GM19395 (cell line): ENCODE measurements around the gene PTGS2.
"Not testable (repeated sequence)": the region's sequence is repeated elsewhere in the genome, so short reads cannot be mapped to it uniquely, and the experiment has no call there.

Source experiments
- ATAC-seq: cut with Tn5 transposase; IDR thresholded peaks from one replicate; pipeline ENCODE4 v1.9.1; 2021; ENCODE audit warnings: mild to moderate bottlenecking, moderate library complexity; ENCODE audit not compliant: unreplicated experiment

The PTGS2 gene

DNA sequence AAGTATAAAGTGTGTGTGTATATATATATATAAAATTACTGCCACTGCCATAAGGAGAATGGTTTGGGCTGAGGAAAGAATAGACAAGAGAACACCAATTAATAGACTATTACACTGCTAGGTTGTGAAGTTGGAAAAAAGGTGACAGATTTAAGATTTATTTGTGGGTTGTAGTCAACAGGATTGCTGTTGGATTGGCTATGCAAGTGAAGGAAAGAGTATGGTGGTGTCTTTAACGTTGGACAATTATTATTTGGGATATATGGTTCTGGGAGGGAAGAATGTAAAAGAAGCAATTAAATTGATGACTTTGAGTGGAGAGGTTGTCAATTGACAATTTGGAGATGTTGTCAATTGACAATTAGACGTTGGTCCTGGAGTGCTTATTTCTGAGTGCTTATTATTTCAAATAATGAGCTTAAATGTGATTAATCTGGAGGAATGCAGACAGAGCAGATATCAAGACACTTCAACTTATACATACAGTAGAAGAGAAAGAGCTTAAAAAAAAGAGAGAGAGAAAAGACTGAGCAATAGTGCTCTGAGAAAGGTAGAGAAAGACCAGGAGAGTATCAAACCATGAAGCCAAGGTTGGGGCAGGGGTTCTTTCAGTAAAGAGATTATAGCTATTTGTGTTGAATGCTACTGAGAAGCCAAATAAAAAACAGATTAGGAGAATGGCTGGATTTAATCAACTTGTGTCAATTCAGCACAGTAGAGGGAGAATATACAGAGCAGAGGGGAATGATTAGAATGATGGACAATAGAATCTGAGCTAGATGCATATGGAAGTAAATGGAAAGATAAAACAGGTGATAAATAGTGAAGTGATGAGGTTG is 9.7 kb downstream of the PTGS2 start:
- ATAC-seq: no peak

DNA sequence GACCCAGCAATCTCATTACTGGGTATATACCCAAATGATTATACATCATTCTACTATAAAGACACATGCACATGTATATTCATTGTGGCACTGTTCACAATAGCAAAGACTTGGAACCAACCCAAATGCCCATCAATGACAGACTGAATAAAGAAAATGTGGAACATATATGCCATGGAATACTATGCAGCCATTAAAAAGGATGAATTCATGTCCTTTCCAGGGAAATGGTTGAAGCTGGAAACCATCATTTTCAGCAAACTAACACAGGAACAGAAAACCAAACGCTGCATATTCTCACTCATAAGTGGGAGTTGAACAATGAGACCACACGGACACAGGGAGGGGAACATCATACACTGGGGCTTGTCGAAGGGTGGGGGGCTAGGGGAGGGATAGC is 10.4 kb downstream of the PTGS2 start:
- not testable (repeated sequence) for ATAC-seq

DNA sequence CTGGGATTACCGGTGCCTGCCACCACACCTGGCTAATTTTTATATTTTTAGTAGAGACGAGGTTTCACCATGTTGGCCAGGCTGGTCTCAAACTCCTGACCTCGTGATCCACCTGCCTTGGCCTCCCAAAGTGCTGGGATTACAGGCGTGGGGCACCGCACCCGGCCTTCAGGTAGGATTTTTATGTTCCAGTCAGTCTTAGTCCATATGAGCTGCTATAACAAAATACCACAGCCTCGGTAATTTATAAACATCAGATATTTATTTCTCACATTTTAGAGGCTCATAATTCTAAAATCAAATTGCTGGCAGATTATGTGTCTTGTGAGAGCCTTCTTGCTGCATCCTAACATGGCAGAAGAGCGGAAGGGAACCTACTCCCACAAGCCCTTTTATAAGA is 16.0 kb downstream of the PTGS2 start:
- ATAC-seq: not testable (repeated sequence)

DNA sequence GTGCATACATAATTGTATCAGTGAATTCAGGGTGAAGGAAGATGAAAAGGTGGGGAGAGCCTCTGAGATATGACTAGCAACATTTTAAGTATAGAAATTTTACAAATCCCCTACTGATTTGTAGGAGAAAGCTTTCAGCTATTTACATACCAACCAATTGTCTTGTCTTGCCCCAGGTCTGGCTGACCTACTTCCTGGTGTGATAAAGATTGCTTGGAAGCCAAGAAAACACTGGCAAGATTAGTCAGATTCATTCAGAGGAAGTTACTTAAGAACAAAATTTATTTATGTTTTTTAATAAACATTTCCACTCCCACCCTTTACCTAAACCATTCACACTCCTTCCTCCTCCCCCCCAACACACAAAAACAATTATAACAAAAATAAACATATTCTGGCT is 17.5 kb downstream of the PTGS2 start:
- ATAC-seq: no peak

DNA sequence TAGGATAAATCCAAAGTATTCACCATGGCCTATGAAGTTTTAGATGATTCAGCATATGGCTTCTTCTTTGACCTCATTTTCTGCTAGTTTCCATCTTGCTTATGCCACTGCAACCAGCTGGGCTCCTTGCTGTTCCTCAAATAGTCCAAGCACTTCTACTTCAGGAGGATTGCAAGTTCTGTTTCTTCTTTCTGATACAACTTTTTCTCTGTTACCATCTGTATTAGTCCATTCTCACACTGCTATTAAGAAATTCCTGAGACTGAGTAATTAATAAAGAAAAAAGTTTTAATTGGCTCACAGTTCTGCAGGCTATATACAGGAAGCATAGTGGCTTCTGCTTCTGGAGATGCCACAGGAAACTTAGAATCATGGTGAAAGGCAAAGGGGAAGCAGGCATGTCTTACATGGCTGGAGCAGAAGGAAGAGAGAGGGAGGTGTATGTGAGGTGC is 20.3 kb downstream of the PTGS2 start:
- ATAC-seq: no peak

DNA sequence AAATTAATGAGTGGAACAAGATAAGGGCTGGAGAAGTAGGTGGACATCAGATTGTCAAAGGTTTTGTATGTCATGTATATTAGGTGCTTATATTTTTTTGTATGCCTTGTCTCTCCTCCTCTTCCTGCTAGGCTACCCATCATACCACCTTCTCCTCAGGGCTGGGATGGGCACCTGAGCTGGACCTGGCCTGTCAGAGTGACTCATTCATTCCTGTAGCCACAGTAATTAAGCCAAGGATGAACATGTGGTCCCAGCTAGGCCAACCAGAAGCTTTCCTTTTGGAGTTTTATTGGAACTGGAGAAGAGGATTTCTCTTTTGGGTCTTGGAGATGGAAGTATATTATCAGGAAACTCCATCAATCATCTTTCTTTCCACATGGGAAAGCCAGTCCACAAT is 21.2 kb downstream of the PTGS2 start:
- no peak for ATAC-seq

DNA sequence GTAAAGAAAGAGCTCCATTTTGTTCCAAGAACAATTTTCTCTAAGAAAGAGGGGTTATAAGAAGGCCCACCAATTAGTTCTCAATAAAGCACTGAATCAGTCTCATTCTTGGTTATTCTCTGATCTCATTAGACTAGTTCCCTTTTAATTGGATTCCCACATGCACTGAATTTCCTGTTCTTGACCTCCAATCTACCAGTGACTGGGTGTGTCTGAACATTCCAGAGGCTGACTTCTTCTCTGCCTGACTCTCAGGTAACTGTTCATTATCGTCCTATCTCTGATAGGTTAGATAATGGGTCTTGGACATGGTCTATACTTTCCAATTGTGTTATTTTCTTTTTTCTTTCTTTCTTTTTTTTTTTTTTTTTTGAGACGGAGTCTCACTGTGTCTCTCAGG is 22.7 kb downstream of the PTGS2 start:
- ATAC-seq: no peak

DNA sequence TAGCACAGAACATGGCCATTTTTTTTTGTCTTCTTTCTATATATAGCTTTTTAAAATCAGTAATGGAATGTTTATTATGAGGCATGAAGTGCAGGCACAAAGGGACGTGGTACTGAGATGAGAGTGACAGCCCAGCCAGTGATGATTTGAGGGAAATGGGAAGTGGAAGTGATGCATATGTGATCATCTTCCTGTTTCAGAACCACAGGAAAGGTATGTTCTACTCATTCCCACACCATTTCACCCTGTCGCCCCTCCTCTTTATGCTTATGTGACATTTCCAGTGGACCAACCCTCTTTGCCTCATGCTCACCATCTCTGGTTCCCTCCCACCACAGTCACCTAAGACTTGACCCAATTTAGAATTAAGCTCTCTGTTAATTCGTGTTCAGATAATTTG is 24.3 kb downstream of the PTGS2 start:
- ATAC-seq: no peak

DNA sequence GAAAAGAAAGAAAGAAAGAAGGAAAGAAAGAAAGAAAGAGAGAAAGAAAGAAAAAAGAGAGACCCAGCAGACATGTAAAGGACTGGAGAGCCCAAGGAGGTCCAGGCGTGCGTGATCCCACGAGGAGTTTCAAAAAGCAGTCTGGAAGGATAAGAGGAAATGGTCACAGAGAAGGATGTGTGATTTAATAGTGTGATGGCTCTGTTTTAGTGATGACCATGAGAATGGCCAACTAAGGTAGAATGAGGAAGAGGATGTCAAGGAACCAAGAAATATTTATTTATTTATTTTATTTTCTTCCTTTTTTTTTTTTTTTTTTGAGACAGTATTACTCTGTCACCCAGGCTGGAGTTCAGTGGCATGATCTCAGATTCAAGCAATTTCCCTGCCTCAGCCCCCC is 25.5 kb downstream of the PTGS2 start:
- no peak for ATAC-seq

DNA sequence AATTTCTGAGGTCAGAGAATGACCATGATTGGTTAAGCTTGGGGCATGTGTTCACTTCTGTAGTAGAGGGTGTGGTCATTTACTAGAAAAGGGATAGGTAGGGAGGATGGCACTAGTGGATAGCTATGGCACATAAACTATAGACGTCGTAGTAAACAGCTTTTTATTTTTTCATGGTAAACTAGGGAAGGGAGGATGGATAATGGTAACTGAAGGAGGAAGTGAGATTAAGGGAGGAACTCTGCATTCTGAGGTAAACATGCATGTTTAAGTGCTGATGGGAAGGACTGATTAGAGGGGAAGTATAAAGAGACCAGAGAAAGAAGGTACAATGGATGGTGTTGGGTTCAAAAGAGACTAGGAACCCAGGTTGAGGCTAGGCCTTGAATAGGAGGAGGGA is 26.9 kb downstream of the PTGS2 start:
- ATAC-seq: no peak

DNA sequence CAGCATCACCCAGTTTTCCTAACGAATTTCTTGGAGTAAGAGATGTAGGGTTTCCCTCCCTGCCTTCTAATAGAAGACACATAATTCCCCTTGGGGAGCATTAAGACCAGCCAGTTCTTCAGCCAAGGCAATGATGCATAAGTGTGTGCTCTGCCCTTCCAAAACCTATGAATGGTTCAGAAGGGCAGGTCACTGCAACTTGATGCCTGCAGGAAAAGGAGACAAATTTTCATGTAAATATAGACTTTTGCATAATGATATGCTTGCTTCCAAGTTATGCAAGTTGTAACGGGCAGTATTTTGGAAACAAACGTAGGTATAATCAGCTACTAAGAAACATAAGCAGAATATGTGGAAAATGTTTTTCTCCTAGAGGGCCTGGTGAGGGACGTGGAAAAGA is 31.6 kb downstream of the PTGS2 start:
- no peak for ATAC-seq

DNA sequence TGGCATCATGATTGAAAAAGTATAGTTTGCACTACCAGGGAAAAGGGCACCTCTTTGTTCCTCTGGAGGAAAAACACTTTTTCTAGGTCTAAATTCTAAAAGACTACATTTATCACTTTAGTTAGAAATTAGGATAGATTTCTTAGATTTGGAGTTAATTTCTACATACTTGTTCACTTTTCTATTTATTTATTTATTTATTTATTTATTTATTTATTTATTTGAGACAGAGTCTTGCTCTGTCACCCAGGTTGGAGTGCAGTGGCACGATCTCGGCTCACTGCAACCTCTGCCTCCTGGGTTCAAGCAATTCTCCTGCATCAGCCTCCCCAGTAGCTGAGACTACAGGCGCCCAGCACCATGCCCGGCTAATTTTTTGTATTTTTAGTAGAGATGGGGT is 32.2 kb downstream of the PTGS2 start:
- ATAC-seq: not testable (repeated sequence)

DNA sequence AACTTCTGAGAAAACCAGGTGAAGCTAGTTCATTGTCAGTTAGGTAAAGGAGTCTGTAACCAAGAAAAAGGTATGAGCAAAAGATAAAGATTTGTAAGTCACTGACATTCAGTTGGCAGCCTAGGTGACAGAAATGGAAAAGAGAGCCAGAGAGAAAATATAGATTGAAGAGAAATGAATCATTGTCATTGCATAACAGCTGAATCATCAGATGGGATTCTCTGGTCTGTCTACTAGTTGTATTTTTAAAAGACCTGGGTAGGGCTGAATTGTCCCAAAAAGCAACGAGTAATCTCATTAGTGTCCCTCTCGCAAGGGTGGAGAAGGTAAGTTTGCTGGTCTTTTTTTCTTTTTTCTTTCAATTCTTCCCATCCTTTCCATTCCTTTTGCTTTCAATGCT is 36.6 kb downstream of the PTGS2 start:
- no peak for ATAC-seq

DNA sequence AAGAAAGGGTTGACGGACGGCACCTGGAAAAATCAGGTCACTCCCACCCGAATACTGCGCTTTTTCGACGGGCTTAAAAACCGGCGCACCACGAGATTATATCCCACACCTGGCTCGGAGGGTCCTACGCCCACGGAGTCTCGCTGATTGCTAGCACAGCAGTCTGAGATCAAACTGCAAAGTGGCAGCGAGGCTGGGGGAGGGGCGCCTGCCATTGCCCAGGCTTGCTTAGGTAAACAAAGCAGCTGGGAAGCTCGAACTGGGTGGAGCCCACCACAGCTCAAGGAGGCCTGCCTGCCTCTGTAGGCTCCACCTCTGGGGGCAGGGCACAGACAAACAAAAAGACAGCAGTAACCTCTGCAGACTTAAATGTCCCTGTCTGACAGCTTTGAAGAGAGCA is 42.7 kb downstream of the PTGS2 start:
- ATAC-seq: not testable (repeated sequence)

DNA sequence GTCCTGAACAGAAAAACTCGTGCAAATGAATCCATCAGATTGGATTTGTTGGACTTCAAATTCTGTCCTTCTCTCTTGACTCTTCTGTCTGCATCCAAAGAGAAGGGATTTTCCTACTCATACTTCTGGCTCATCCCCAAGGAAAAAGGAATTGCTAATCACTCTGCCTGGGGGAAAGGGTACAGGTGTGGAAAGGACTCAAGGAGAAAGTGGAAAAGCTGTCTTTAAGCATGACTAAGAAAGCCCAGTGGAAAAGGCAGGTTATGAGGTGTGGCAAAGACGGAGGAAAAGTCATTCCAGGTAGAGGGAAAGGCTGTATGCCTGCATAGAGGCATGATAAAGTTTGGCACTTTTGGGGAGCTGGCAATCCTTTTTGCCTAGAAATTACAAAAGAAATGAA is 43.4 kb downstream of the PTGS2 start:
- ATAC-seq: no peak

DNA sequence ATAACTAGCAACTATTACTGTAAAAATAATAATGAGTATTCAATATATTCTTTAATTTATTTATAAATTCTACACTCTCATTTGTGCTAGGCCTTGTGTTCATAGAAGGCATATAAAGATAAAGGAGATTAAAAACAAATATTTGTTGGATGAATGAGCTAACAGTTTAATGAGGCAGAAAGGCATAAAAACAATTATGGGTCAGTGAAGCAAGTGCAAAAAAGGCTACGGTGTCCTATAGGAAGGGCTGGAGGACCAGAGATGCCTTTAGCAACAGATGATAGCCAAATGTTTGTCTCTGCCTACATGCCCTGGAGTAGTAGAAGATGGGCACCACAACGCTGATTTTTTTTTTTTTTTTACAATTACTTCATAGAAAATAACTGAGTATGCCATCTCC is 45.7 kb downstream of the PTGS2 start:
- ATAC-seq: no peak

DNA sequence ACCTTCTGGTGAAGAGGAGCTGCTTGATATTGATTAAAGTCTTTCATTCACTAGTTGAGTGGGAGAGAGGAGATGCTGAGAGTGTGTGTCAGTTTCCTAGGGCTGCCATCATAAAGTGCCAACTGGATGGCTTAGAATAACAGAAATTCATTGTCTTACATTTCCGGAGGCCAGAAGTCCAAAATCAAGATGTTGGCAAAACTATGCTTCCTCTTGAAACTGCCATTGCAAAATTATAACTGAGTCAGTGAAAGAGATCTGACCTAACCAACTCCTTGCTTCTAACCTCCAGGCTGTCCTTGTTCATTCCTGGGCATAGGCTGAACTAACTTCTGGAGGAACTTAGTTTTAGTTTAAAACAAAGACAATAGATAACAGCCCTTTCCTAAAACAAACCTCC is 47.1 kb downstream of the PTGS2 start:
- no peak for ATAC-seq

DNA sequence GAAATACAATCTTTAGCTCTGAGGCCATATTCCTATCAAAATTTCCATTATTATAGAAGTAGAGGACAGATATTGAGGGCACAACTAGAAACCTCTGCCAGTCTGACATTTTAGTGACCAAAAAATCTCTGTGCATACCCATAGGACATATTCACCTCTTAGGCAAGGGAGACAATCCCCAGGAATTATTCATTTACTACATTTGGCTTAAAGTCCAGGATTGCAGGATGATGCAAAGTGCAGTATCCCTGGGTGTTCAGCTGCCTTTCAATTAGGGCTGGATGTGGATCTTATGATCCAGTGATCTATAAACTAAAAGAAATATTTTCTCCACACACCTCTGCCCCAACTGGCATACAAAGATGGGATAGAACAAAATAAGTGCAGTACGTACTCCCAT is 50.9 kb downstream of the PTGS2 start:
- ATAC-seq: no peak

DNA sequence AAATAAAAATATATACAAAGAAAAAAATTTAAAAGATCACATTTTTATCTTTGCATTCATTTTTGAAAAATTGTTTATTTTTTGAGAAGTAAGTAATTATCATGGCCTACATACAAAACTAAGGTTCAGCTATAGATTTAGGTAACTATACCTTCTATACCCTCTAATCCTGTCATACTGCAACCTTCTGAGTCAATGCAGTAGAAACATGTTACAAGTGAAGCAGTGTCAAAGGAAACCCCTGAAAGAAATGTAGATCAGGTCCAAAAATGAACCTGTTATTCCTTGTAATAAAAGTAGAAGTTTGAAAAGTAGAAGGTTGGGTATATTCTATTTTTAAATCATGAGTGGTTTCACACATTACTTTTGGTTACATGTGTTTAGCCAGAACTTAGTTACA is 51.3 kb downstream of the PTGS2 start:
- ATAC-seq: peak; percentile 67

DNA sequence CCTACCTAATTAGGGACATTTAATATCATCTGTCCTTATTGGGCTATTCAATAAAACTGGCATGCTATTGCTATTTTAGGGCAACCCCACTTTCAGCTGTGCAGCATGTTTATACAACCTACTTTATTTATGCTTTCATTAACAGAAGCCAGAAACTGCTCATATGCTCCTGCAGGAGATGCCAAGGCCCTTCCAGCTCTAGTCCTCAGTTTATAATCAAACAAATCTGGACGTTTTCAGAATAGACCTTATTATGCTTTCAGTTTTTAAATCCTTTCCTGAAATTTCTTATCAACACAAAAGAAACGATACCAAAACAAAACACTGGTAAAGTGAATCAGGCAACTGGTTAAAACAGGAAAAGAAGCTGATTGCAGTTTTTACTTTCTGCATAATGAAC is 53.2 kb downstream of the PTGS2 start:
- ATAC-seq: no peak

DNA sequence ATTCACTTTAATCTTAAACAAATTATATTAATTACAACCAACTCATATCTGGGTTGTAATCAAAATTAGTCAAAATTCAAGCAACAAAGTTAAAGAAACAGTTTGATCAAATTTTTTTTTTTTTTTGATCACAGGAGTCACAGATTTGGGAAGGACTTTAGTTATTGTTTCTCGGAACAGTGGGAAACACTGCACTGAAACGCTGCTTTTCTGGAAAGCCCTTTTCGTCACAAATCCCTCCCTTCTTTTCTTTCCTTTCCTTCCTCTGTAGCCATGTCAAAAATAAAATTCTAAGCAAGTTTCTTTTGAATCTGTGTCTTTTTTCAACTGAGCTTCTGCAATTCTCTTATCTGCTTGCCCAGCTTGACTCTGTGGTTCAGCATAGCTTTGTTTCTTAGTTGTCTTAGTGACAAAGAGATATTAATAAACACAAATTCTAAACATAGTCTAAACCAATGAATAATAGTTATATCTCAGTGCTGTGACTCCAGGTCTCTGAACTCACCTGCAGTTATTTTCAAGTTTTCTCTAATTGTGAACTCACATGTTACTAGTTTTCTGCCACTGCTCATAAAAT is 53.8 kb downstream of the PTGS2 start:
- ATAC-seq: peak; percentile 44

DNA sequence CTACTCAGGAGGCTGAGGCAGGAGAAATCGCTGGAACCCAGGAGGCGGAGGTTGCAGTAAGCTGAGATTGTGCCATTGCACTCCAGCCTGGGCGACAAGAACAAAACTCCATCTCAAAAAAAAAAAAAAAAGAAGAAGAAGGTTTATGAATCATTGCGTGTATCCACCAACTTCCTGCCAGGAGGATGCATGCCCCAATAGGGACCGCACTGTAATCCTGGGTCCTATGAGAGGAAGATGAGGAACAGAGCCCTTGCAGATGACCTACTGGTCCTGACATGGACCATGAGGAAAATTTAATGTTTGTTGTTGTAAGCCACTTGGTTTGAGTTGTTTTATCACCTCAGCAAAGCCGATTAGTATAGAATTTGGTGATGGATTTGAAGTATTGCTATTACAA is 56.7 kb downstream of the PTGS2 start:
- ATAC-seq: no peak
